Endothelial cell of umbilical vein (primary cell): ENCODE measurements around the gene TNFRSF1A. TPM values are rescaled to one million over a fixed set of nuclear protein-coding genes. Genes with fewer than 3 reads are reported as not detected.
A peak's percentile ranks its signal among the peaks of the same experiment; 100 is the strongest.

Experiments
- BruUV-seq: library from RNA; stranded (reverse); fragments of 400-500 nt; replicated peaks from 2 replicates; lab custom pipeline; 2021; lab: Mats Ljungman, UMichigan
- CTCF ChIA-PET: fragments of 300-600, 350-600 bp; sonication (Branson Sonifier 250); formaldehyde crosslinking; loops from one replicate; lab custom pipeline; 2021; ENCODE audit warnings: antibody characterized with exemption, inconsistent platforms; lab: Charles Lee
- POLR2A ChIA-PET: fragments of 300-600, 350-600 bp; sonication (Branson Sonifier 250); formaldehyde crosslinking; loops from one replicate; lab custom pipeline; 2021; ENCODE audit warnings: antibody characterized with exemption, inconsistent platforms; lab: Charles Lee
- DNase-seq: peaks from one replicate; pipeline ENCODE4 v3.0.0-alpha.2; 2011; ENCODE audit warnings: low read depth, low spot score
- FAIRE-seq: peaks from 2 replicates; lab custom pipeline; 2011; peaks lifted over from hg19 to GRCh38; lab: Jason Lieb, UNC
- H2AFZ ChIP-seq: 2 replicates; pipeline ENCODE4 v1.6.0; 2012; ENCODE audit warnings: low read depth, low read length, control low read depth, inconsistent platforms
- H3K27ac ChIP-seq: 2 replicates; pipeline ENCODE4 v1.5.1; 2011; ENCODE audit warnings: low read depth, mild to moderate bottlenecking, control low read depth, low read length, moderate library complexity; ENCODE audit not compliant: insufficient read depth
- H3K27me3 ChIP-seq, 2 experiments: 2 replicates each; pipeline versions ENCODE4 v1.6.0 to v1.6.1; 2011; ENCODE audit warnings: low read length in 2 of 2, mixed read lengths in 1 of 2; ENCODE audit not compliant: control insufficient read depth in 2 of 2, insufficient read depth in 2 of 2
- H3K36me3 ChIP-seq, 2 experiments: 2 replicates in 1 of 2; 3 replicates in 1 of 2; pipeline ENCODE4 v1.5.1; 2011; ENCODE audit warnings: low read length in 2 of 2, mild to moderate bottlenecking in 1 of 2, moderate library complexity in 1 of 2; ENCODE audit not compliant: control insufficient read depth in 2 of 2, insufficient read depth in 2 of 2; ENCODE audit errors: extremely low read depth in 1 of 2
- H3K4me1 ChIP-seq: 3 replicates; pipeline ENCODE4 v1.5.1; 2011; ENCODE audit warnings: mild to moderate bottlenecking, low read length; ENCODE audit not compliant: control insufficient read depth, insufficient read depth; ENCODE audit errors: extremely low read depth
- H3K4me2 ChIP-seq: 2 replicates; pipeline ENCODE4 v1.6.1; 2011; ENCODE audit warnings: low read length, control low read depth, mixed read lengths; ENCODE audit not compliant: insufficient read depth
- H3K4me3 ChIP-seq, 3 experiments: fragments of 200-600 bp in 1 of 3; sonication (generic), shearing (Covaris generic) in 1 of 3; replicated peaks in 1 of 3; 2 replicates each; pipeline ENCODE4 v1.5.1; 2011 to 2016; ENCODE audit warnings: control low read depth in 3 of 3, low read length in 3 of 3, mild to moderate bottlenecking in 2 of 3, inconsistent platforms in 1 of 3, low read depth in 1 of 3, moderate library complexity in 1 of 3; ENCODE audit not compliant: insufficient read depth in 1 of 3
- H3K79me2 ChIP-seq: 2 replicates; pipeline ENCODE4 v1.6.0; 2012; ENCODE audit warnings: low read length, inconsistent platforms; ENCODE audit not compliant: control insufficient read depth, insufficient read depth
- H3K9ac ChIP-seq: replicated peaks from 2 replicates; pipeline ENCODE3; 2011; ENCODE audit warnings: low read length, control low read depth; ENCODE audit not compliant: insufficient read depth; ENCODE audit errors: extremely low read depth
- H3K9me1 ChIP-seq: replicated peaks from 3 replicates; pipeline ENCODE4 v1.6.0; 2011; ENCODE audit warnings: mild to moderate bottlenecking, low read length; ENCODE audit not compliant: control insufficient read depth, insufficient read depth; ENCODE audit errors: extremely low read depth
- H3K9me3 ChIP-seq: replicated peaks from 2 replicates; pipeline ENCODE4 v1.5.1; 2012; ENCODE audit warnings: low read length, inconsistent platforms; ENCODE audit not compliant: control insufficient read depth, insufficient read depth
- H4K20me1 ChIP-seq: replicated peaks from 2 replicates; pipeline ENCODE3; 2011; ENCODE audit warnings: mild to moderate bottlenecking, low read length; ENCODE audit not compliant: control insufficient read depth, insufficient read depth; ENCODE audit errors: extremely low read depth
- EZH2 ChIP-seq: IDR thresholded peaks from 2 replicates; pipeline ENCODE4 v1.6.1; 2012; ENCODE audit warnings: borderline replicate concordance, low read depth, mild to moderate bottlenecking, moderate library complexity, low read length, inconsistent platforms; ENCODE audit not compliant: severe bottlenecking
- JUN ChIP-seq: IDR thresholded peaks from 2 replicates; pipeline ENCODE4 v1.6.1; 2011; ENCODE audit warnings: borderline replicate concordance, low read depth; ENCODE audit not compliant: insufficient read length, insufficient read depth
- POLR2A ChIP-seq: IDR thresholded peaks from 2 replicates; pipeline ENCODE4 v1.6.1; 2012; ENCODE audit warnings: low read depth, mild to moderate bottlenecking, control low read depth, low read length
- POLR2AphosphoS5 ChIP-seq: IDR thresholded peaks from 2 replicates; pipeline ENCODE4 v1.6.1; 2012; ENCODE audit warnings: low read depth, mild to moderate bottlenecking, control low read depth, low read length, moderate library complexity; ENCODE audit not compliant: insufficient read depth
- dilution Hi-C: fragments of 300-500 bp; cut with MboI; formaldehyde crosslinking; loops from one replicate; pipeline ENCODE4 v1.15.0; 2019; ENCODE audit warnings: low sequenced_read_pairs; ENCODE audit not compliant: extremely low pct_ligation_motif_present
- intact Hi-C: fragments of 100-400 bp; cut with micrococcal nuclease; formaldehyde crosslinking; loops from one replicate; pipeline ENCODE4 v1.10.0; 2022
- polyA plus RNA-seq, 4 experiments: library from polyadenylated mRNA; depleted of rRNA in 3 of 4; stranded (reverse) in 3 of 4; unstranded in 1 of 4; fragments of >200 nt; gene quantifications; 2 replicates each; pipeline versions ENCODE4 v1.2.1 to v1.2.3, GENCODE V29; 2011 to 2012; ENCODE audit warnings: missing spikeins in 1 of 4
- total RNA-seq: library from RNA; stranded (reverse); gene quantifications from 2 replicates; pipeline ENCODE4 v1.2.3, GENCODE V29; 2021
- TF ChIP-seq, protein P1 (sequence below), 2 donors: IDR thresholded peaks; 1 replicate in 1 of 2; 2 replicates in 1 of 2; pipeline ENCODE4 v1.5.1; 2011; ENCODE audit warnings: low read length in 2 of 2, mild to moderate bottlenecking in 2 of 2, moderate library complexity in 2 of 2, control low read depth in 1 of 2, inconsistent platforms in 1 of 2, low read depth in 1 of 2; ENCODE audit not compliant: insufficient read depth in 1 of 2; ENCODE audit errors: extremely low read depth in 1 of 2

The TNFRSF1A gene
- total and polyA plus RNA-seq, 2 donors (not counting 3 experiments of a cell fraction or from before 2014, with no cell fraction given), result 86.5 to 98.2 TPM

DNA sequence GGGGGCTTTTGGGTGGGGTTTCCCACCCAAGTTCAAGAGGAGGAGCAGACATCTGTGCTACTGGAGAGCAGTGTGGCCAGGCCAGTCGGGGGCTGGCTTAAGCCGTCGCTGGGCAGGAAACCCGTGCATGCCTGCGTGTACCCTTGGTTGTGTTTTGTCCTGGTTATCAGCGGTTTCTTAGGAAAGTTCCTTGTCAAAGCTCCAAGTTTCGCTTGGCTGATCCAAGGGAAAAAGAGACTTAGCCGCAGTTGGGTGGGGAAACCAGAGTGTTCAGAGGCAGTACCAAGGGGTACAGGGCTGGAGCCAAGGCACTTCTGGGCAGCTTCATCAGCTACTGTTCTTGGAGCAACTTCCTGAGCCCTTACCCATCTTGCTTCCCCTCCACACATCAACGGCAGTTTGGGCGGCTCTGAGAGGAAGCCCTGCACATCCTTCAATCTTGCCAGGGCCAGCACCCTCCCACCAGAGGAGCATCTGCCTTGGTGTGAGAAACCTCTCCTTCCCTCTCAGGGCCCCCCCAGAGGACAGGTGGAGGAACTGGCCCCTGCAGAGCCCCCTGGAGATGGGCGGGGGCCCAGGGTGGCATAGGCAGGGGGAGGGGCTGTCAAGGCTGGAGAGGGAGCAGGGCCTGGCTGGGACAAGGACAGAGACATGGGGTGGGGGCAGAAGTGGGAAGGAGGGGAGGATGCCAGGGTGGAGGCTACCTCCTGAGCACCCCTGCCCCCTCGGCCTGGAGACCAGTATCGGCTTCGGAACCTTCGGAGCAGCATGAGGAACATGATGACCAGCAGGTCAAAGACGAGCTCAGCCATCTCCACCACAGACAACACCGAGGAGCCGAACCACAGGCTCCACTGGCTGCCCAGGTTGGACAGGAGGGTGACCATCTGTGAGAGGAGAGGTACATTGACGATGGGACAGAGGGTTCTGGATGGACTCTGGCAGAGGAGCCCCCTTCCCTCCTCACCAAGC is 5.8 kb upstream of the TNFRSF1A start:
- no TSS peak for BruUV-seq
- Histone ChIP-seq H3K4me1 (peaks cover 25% of the 10 kb centered on the region), H3K4me3 (no peak overlapping the region), H3K27ac (no peak overlapping the region), H2AFZ (peak overlapping the region; percentile 30), H3K27me3 (no peaks in the 10 kb centered on the region), H3K9me1 (no peaks in the 10 kb centered on the region), H3K79me2 (no peaks in the 10 kb centered on the region), H4K20me1 (no peaks in the 10 kb centered on the region), H3K4me2 (no peak overlapping the region), H3K36me3 (no peaks in the 10 kb centered on the region), H3K9me3 (no peaks in the 10 kb centered on the region), H3K9ac (no peak overlapping the region)
- DNase-seq (peak; percentile 89), FAIRE-seq (peak; percentile 89)
- dilution Hi-C loops (no loop called here), intact Hi-C loops (no loop called here)
- POLR2A ChIA-PET, result interaction anchor here (0.6 kb wide), 1 partner anchor 14 kb away, joined by 4 read pairs; no protein-coding TSS in a partner anchor
- TF ChIP-seq, protein P1, sequence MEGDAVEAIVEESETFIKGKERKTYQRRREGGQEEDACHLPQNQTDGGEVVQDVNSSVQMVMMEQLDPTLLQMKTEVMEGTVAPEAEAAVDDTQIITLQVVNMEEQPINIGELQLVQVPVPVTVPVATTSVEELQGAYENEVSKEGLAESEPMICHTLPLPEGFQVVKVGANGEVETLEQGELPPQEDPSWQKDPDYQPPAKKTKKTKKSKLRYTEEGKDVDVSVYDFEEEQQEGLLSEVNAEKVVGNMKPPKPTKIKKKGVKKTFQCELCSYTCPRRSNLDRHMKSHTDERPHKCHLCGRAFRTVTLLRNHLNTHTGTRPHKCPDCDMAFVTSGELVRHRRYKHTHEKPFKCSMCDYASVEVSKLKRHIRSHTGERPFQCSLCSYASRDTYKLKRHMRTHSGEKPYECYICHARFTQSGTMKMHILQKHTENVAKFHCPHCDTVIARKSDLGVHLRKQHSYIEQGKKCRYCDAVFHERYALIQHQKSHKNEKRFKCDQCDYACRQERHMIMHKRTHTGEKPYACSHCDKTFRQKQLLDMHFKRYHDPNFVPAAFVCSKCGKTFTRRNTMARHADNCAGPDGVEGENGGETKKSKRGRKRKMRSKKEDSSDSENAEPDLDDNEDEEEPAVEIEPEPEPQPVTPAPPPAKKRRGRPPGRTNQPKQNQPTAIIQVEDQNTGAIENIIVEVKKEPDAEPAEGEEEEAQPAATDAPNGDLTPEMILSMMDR (IDR thresholded peaks at IDR 0.05; ENCODE audit: extremely low read depth in 1 of 2, insufficient read depth in 1 of 2, low read depth in 1 of 2, low read length in 2 of 2), result no peak
- TF ChIP-seq EZH2 (no peak), POLR2A (peak; percentile 21), POLR2AphosphoS5 (peak; percentile 28), JUN (no peak)
- CTCF ChIA-PET, result interaction anchor here (0.7 to 4.0 kb wide), 4 partner anchors 11 to 118 kb away, joined by 3 to 37 read pairs (median 3); partner anchors contain the start of gene LTBR
